Trophoblast cell (in vitro differentiated cells and primary cell): ENCODE data around the gene VAV3.

Experiments used
- DNase-seq, 2 donors: peaks; one replicate each; pipeline ENCODE4 v3.0.0-alpha.2; 2016
- H2AFZ ChIP-seq: 2 replicates; pipeline ENCODE4 v1.6.1; 2013; ENCODE audit warnings: low read length, moderate library complexity, mild to moderate bottlenecking; ENCODE audit not compliant: insufficient read depth, poor library complexity
- H2AK5ac ChIP-seq: 2 replicates; pipeline ENCODE4 v1.6.1; 2013; ENCODE audit warnings: mild to moderate bottlenecking, low read length
- H2BK120ac ChIP-seq: 2 replicates; pipeline ENCODE4 v1.6.1; 2013; ENCODE audit warnings: low read length, mild to moderate bottlenecking, moderate library complexity; ENCODE audit not compliant: insufficient read depth, poor library complexity
- H2BK12ac ChIP-seq: 2 replicates; pipeline ENCODE4 v1.6.1; 2013; ENCODE audit warnings: mild to moderate bottlenecking, low read length, moderate library complexity
- H2BK5ac ChIP-seq: 2 replicates; pipeline ENCODE4 v1.6.1; 2013; ENCODE audit warnings: low read length, low read depth, moderate library complexity, mild to moderate bottlenecking; ENCODE audit not compliant: poor library complexity
- H3K14ac ChIP-seq: 2 replicates; pipeline ENCODE4 v1.6.1; 2013; ENCODE audit warnings: mild to moderate bottlenecking, low read length
- H3K18ac ChIP-seq: 2 replicates; pipeline ENCODE4 v1.6.1; 2013; ENCODE audit warnings: mild to moderate bottlenecking, low read length
- H3K23ac ChIP-seq: 2 replicates; pipeline ENCODE4 v1.6.1; 2013; ENCODE audit warnings: low read length
- H3K27ac ChIP-seq: 2 replicates; pipeline ENCODE4 v1.5.1; 2013; ENCODE audit warnings: low read depth, mild to moderate bottlenecking, inconsistent platforms, low read length, moderate library complexity
- H3K27me3 ChIP-seq: 2 replicates; pipeline ENCODE4 v1.6.1; 2013; ENCODE audit warnings: inconsistent platforms, mild to moderate bottlenecking, low read length, moderate library complexity; ENCODE audit not compliant: insufficient read depth
- H3K36me3 ChIP-seq, 2 experiments: 1 replicate in 1 of 2; 2 replicates in 1 of 2; pipeline ENCODE4 v1.6.1; 2013; ENCODE audit warnings: low read length in 2 of 2, mild to moderate bottlenecking in 2 of 2, moderate library complexity in 1 of 2; ENCODE audit not compliant: insufficient read depth in 2 of 2, control insufficient read depth in 1 of 2
- H3K4ac ChIP-seq: 2 replicates; pipeline ENCODE4 v1.6.1; 2013; ENCODE audit warnings: low read depth, mild to moderate bottlenecking, low read length, moderate library complexity
- H3K4me1 ChIP-seq, 2 experiments: 1 replicate in 1 of 2; 2 replicates in 1 of 2; pipeline ENCODE4 v1.6.1; 2013; ENCODE audit warnings: low read length in 2 of 2, mild to moderate bottlenecking in 2 of 2, moderate library complexity in 1 of 2; ENCODE audit not compliant: insufficient read depth in 2 of 2, control insufficient read depth in 1 of 2
- H3K4me2 ChIP-seq: 2 replicates; pipeline ENCODE4 v1.6.1; 2013; ENCODE audit warnings: inconsistent platforms, mild to moderate bottlenecking, low read length, moderate library complexity
- H3K4me3 ChIP-seq: 2 replicates; pipeline ENCODE4 v1.5.1; 2013; ENCODE audit warnings: mild to moderate bottlenecking, low read depth, low read length, inconsistent platforms
- H3K79me1 ChIP-seq: one replicate; pipeline ENCODE4 v1.6.1; 2013; ENCODE audit warnings: low read length
- H3K79me2 ChIP-seq: 2 replicates; pipeline ENCODE4 v1.6.1; 2013; ENCODE audit warnings: low read length, mild to moderate bottlenecking; ENCODE audit not compliant: control insufficient read depth, insufficient read depth, poor library complexity
- H3K9ac ChIP-seq: 2 replicates; pipeline ENCODE4 v1.6.1; 2013; ENCODE audit warnings: mild to moderate bottlenecking, low read length
- H3K9me3 ChIP-seq: 2 replicates; pipeline ENCODE4 v1.6.1; 2013; ENCODE audit warnings: low read depth, mild to moderate bottlenecking, control low read depth, inconsistent platforms, low read length; ENCODE audit not compliant: insufficient read depth
- H4K12ac ChIP-seq: 2 replicates; pipeline ENCODE4 v1.6.1; 2013; ENCODE audit warnings: low read depth, mild to moderate bottlenecking, low read length, moderate library complexity
- H4K8ac ChIP-seq: 2 replicates; pipeline ENCODE4 v1.6.1; 2013; ENCODE audit warnings: low read depth, mild to moderate bottlenecking, low read length, moderate library complexity
- H4K91ac ChIP-seq: one replicate; pipeline ENCODE4 v1.6.1; 2013; ENCODE audit warnings: low read depth, mild to moderate bottlenecking, low read length, moderate library complexity
- WGBS: extraction: QIAGEN DNeasy Blood & Tissue Kit; methylation state at CpG from one replicate; pipeline ENCODE4 v1.1.7; 2013; ENCODE audit warnings: missing lambda C conversion rate; ENCODE audit not compliant: insufficient read length, insufficient coverage; ENCODE audit errors: extremely low coverage; 5-methylcytosine and 5-hydroxymethylcytosine counted together

VAV3 gene

DNA sequence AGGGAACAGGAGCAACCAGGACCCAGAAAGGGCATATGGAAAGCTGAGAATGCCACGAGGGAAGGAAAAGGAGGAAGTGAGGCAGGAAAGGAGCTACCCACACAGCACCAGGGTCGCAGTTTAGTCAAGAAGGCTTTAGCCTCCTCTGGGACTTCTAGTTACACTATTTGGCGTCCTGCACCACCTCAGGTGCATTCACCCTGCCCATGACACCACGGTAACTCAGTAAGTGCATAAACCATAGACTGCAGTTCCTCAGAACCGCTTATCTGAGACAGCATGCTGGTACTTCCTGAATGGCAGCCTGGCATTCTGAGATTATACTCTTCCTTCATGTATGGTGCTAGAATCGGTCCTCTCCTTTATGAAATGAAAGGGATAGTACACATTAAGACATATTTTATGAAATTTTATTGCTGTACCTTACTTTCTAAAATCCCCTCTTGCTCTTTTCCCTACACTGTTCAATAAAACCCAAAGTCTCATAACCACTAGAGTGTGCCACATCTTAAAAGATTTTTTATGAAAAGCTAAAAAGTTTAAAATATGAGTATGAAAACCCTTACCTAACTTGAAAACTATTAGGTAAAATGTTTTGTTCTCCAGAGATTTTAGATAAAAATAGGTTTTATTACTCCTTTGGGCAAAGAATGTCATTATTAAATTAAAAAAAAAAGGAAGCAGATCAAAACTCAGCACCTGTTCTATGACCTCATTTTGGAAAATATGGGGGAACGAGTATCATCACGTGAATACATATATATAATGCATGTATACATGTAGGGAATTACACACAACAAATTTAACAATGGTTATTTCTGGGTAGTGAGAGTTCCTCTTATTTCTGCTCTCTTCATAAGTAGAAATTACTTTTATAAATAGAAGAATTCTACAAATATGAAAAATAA is 67.3 kb downstream of the VAV3 start:
- no peak overlapping the region for H3K4me3 ChIP-seq
- no peak overlapping the region for H2BK120ac ChIP-seq
- no peak overlapping the region for H3K18ac ChIP-seq
- H3K9me3 ChIP-seq, result no peaks in the 10 kb centered on the region
- no peaks in the 10 kb centered on the region for H3K36me3 ChIP-seq
- no peak overlapping the region for H3K9ac ChIP-seq
- H4K91ac ChIP-seq, result no peak overlapping the region
- H2BK5ac ChIP-seq, result no peak overlapping the region
- H3K4me1 ChIP-seq, result no peaks in the 10 kb centered on the region
- no peak overlapping the region for H4K8ac ChIP-seq
- no peak overlapping the region for H3K27ac ChIP-seq
- H3K79me1 ChIP-seq, result no peaks in the 10 kb centered on the region
- H3K79me2 ChIP-seq, result no peaks in the 10 kb centered on the region
- no peak overlapping the region for H3K23ac ChIP-seq
- no peak overlapping the region for H2BK12ac ChIP-seq
- H2AK5ac ChIP-seq, result no peak overlapping the region
- no peak overlapping the region for H3K4me2 ChIP-seq
- DNase-seq, result no peak
- no peak overlapping the region for H4K12ac ChIP-seq
- no peak overlapping the region for H3K4ac ChIP-seq
- H2AFZ ChIP-seq, result no peak overlapping the region
- H3K27me3 ChIP-seq, result no peaks in the 10 kb centered on the region
- H3K14ac ChIP-seq, result no peak overlapping the region
- no CpG with 5 or more reads among the region's 8 CpGs for WGBS

DNA sequence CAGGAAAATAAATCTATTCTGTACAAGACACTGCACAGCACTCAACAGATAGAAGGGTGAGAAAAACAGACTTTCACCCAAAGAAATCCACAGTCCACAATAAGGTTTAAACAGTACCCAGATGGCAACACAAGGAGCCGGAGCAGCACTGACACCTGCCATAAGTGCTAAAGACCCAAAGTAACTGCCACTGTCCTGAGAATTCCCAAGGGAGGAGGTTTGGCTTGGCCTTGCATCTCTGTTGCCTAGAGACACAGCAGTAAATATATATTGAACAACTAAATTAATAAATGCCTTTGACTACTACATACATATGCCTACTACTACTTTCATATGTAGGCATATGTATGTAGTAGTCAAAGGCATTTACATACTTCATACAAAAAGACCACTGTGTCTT is 68.0 kb downstream of the VAV3 start:
- Histone ChIP-seq H4K91ac (no peak overlapping the region), H3K18ac (no peak overlapping the region), H3K27ac (no peak overlapping the region), H3K14ac (no peak overlapping the region), H3K9ac (no peak overlapping the region), H3K23ac (no peak overlapping the region), H3K4me1 (no peaks in the 10 kb centered on the region), H3K9me3 (no peaks in the 10 kb centered on the region), H4K8ac (no peak overlapping the region), H2BK12ac (no peak overlapping the region), H3K4me2 (no peak overlapping the region), H4K12ac (no peak overlapping the region), H3K79me1 (no peaks in the 10 kb centered on the region), H3K27me3 (no peaks in the 10 kb centered on the region), H2BK5ac (no peak overlapping the region), H2AK5ac (no peak overlapping the region), H3K4ac (no peak overlapping the region), H2AFZ (no peak overlapping the region), H2BK120ac (no peak overlapping the region), H3K79me2 (no peaks in the 10 kb centered on the region), H3K36me3 (no peaks in the 10 kb centered on the region), H3K4me3 (no peak overlapping the region)
- no CpG with 5 or more reads among the region's 1 CpG for WGBS
- no peak for DNase-seq

GRCh38 chr1:107896401-107896800 is 68.6 kb downstream of the VAV3 start:
- Histone ChIP-seq H3K79me2 (no peaks in the 10 kb centered on the region), H2BK12ac (no peak overlapping the region), H3K9ac (no peak overlapping the region), H2AFZ (no peak overlapping the region), H3K4me1 (no peaks in the 10 kb centered on the region), H3K4me2 (no peak overlapping the region), H3K79me1 (no peaks in the 10 kb centered on the region), H4K12ac (no peak overlapping the region), H3K23ac (no peak overlapping the region), H2BK120ac (no peak overlapping the region), H3K18ac (no peak overlapping the region), H3K36me3 (no peaks in the 10 kb centered on the region), H2BK5ac (no peak overlapping the region), H3K4me3 (no peak overlapping the region), H4K91ac (no peak overlapping the region), H4K8ac (no peak overlapping the region), H3K27ac (no peak overlapping the region), H3K14ac (no peak overlapping the region), H3K4ac (no peak overlapping the region), H3K9me3 (no peaks in the 10 kb centered on the region), H3K27me3 (no peaks in the 10 kb centered on the region), H2AK5ac (no peak overlapping the region)
- no peak for DNase-seq
- no CpG with 5 or more reads among the region's 3 CpGs for WGBS

- no peaks in the 10 kb centered on the region for H3K36me3 ChIP-seq
- DNase-seq, result no peak
- H4K12ac ChIP-seq, result no peak overlapping the region
- no peak overlapping the region for H3K4me3 ChIP-seq
- H2BK120ac ChIP-seq, result no peak overlapping the region
- H2AFZ ChIP-seq, result no peak overlapping the region
- no peaks in the 10 kb centered on the region for H3K79me2 ChIP-seq
- no peak overlapping the region for H4K8ac ChIP-seq
- H2BK5ac ChIP-seq, result no peak overlapping the region
- no peaks in the 10 kb centered on the region for H3K79me1 ChIP-seq
- H3K9me3 ChIP-seq, result no peaks in the 10 kb centered on the region
- no peak overlapping the region for H3K27ac ChIP-seq
- no CpG with 5 or more reads among the region's 3 CpGs for WGBS
- H4K91ac ChIP-seq, result no peak overlapping the region
- H3K4ac ChIP-seq, result no peak overlapping the region
- no peak overlapping the region for H3K4me2 ChIP-seq
- no peak overlapping the region for H3K18ac ChIP-seq
- H3K27me3 ChIP-seq, result no peaks in the 10 kb centered on the region
- no peaks in the 10 kb centered on the region for H3K4me1 ChIP-seq
- no peak overlapping the region for H2BK12ac ChIP-seq
- no peak overlapping the region for H2AK5ac ChIP-seq
- no peak overlapping the region for H3K9ac ChIP-seq
- H3K14ac ChIP-seq, result no peak overlapping the region
- no peak overlapping the region for H3K23ac ChIP-seq
Observed at GRCh38 chr1:107895403-107896191, 69.4 kb downstream of the VAV3 start.
